Mesendoderm (in vitro differentiated cells): ENCODE measurements around the gene ARRB2.
"Not testable (repeated sequence)": the region's sequence is repeated elsewhere in the genome, so short reads cannot be mapped to it uniquely, and the experiment has no call there.

Experiments
- DNase-seq: peaks from one replicate; pipeline ENCODE4 v3.0.0; 2013
- H2AK5ac ChIP-seq: 2 replicates; pipeline ENCODE4 v1.6.1; 2013; ENCODE audit warnings: low read length, inconsistent platforms
- H2BK120ac ChIP-seq: 2 replicates; pipeline ENCODE4 v1.6.1; 2013; ENCODE audit warnings: low read depth, mild to moderate bottlenecking, low read length, moderate library complexity, mixed read lengths
- H2BK15ac ChIP-seq: replicated peaks from 2 replicates; pipeline ENCODE4 v1.6.1; 2013; ENCODE audit warnings: low read depth, mild to moderate bottlenecking, moderate library complexity
- H2BK5ac ChIP-seq: 2 replicates; pipeline ENCODE4 v1.6.1; 2013; ENCODE audit warnings: low read length, inconsistent platforms
- H3K18ac ChIP-seq: 2 replicates; pipeline ENCODE4 v1.6.1; 2013; ENCODE audit warnings: mild to moderate bottlenecking, low read length, mixed read lengths
- H3K23ac ChIP-seq: one replicate; pipeline ENCODE4 v1.6.1; 2013; ENCODE audit warnings: low read length
- H3K27ac ChIP-seq: 2 replicates; pipeline ENCODE4 v1.5.1; 2013; ENCODE audit warnings: low read depth, mild to moderate bottlenecking, inconsistent platforms, low read length, moderate library complexity
- H3K27me3 ChIP-seq: 2 replicates; pipeline ENCODE4 v1.6.1; 2013; ENCODE audit warnings: low read length, control low read depth, mild to moderate bottlenecking, inconsistent platforms; ENCODE audit not compliant: insufficient read depth, poor library complexity
- H3K36me3 ChIP-seq: 2 replicates; pipeline ENCODE4 v1.6.1; 2013; ENCODE audit warnings: low read length, inconsistent platforms; ENCODE audit not compliant: control insufficient read depth, insufficient read depth
- H3K4ac ChIP-seq: one replicate; pipeline ENCODE4 v1.6.1; 2013; ENCODE audit warnings: low read depth, mild to moderate bottlenecking, low read length, moderate library complexity
- H3K4me1 ChIP-seq: 2 replicates; pipeline ENCODE4 v1.6.1; 2013; ENCODE audit warnings: low read depth, low read length, inconsistent platforms; ENCODE audit not compliant: control insufficient read depth
- H3K4me2 ChIP-seq: 2 replicates; pipeline ENCODE4 v1.6.1; 2013; ENCODE audit warnings: low read length
- H3K4me3 ChIP-seq: 2 replicates; pipeline ENCODE4 v1.5.1; 2013; ENCODE audit warnings: mild to moderate bottlenecking, low read length
- H3K56ac ChIP-seq: one replicate; pipeline ENCODE4 v1.6.1; 2013; ENCODE audit warnings: low read length
- H3K79me1 ChIP-seq: 2 replicates; pipeline ENCODE4 v1.6.1; 2013; ENCODE audit warnings: low read length, inconsistent platforms
- H3K79me2 ChIP-seq: 2 replicates; pipeline ENCODE4 v1.6.1; 2013; ENCODE audit warnings: mild to moderate bottlenecking, low read length; ENCODE audit not compliant: control insufficient read depth, insufficient read depth
- H3K9ac ChIP-seq: 2 replicates; pipeline ENCODE4 v1.6.1; 2013; ENCODE audit warnings: low read length, inconsistent platforms
- H4K5ac ChIP-seq: one replicate; pipeline ENCODE4 v1.6.1; 2013; ENCODE audit warnings: low read length
- H4K8ac ChIP-seq: one replicate; pipeline ENCODE4 v1.6.1; 2013; ENCODE audit warnings: low read depth, mild to moderate bottlenecking, control low read depth, low read length, moderate library complexity
- WGBS: extraction: QIAGEN DNeasy Blood & Tissue Kit; methylation state at CpG from one replicate; pipeline ENCODE4 v1.1.7; 2013; ENCODE audit warnings: low lambda C conversion rate, missing lambda C conversion rate; ENCODE audit not compliant: insufficient coverage; ENCODE audit errors: extremely low coverage; 5-methylcytosine and 5-hydroxymethylcytosine counted together

The ARRB2 gene

GRCh38 chr17:4675791-4676190, 34.6 kb upstream of the ARRB2 start:
- Histone ChIP-seq H2BK15ac (no peak overlapping the region), H3K27me3 (no peaks in the 10 kb centered on the region), H3K4me2 (no peak overlapping the region), H3K4ac (no peak overlapping the region), H3K27ac (no peak overlapping the region), H3K18ac (no peak overlapping the region), H3K23ac (no peak overlapping the region), H2BK5ac (no peak overlapping the region), H3K36me3 (peaks cover 26% of the 10 kb centered on the region), H3K4me3 (no peak overlapping the region), H3K56ac (no peak overlapping the region), H4K5ac (no peak overlapping the region), H2AK5ac (no peak overlapping the region), H3K79me2 (no peaks in the 10 kb centered on the region), H3K79me1 (no peaks in the 10 kb centered on the region), H4K8ac (no peak overlapping the region), H3K4me1 (no peaks in the 10 kb centered on the region), H3K9ac (no peak overlapping the region), H2BK120ac (no peak overlapping the region)
- no peak for DNase-seq
- no CpG with 5 or more reads among the region's 10 CpGs for WGBS

DNA sequence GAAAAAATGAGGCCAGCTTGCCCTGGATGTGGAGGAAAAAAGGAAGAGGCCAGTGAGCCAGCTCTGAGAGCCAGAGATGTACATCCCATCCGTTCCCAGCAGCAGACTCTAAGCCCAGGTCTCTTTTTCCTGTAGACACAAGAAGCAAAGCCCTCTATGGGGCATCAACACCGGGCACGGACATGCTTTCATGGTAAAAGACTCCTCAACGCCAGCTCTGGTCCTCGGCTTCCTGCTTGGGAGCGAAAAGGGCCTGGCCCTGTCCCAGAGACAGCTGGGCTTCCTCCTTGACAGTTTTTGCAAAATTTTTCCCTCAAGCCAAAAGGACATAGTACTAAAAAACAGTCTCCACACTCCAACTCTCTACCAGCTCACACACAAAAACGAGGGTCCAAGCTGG, 33.6 kb upstream of the ARRB2 start:
- H2BK15ac ChIP-seq = no peak overlapping the region
- H3K56ac ChIP-seq = no peak overlapping the region
- H3K27ac ChIP-seq = no peak overlapping the region
- no peak overlapping the region for H3K9ac ChIP-seq
- no peak overlapping the region for H2AK5ac ChIP-seq
- no peaks in the 10 kb centered on the region for H3K27me3 ChIP-seq
- H3K4me2 ChIP-seq = no peak overlapping the region
- no peak overlapping the region for H3K18ac ChIP-seq
- WGBS = no CpG with 5 or more reads among the region's 7 CpGs
- H2BK120ac ChIP-seq = no peak overlapping the region
- no peak for DNase-seq
- no peaks in the 10 kb centered on the region for H3K79me1 ChIP-seq
- H3K23ac ChIP-seq = no peak overlapping the region
- no peak overlapping the region for H2BK5ac ChIP-seq
- peaks cover 27% of the 10 kb centered on the region for H3K36me3 ChIP-seq
- H4K8ac ChIP-seq = no peak overlapping the region
- H4K5ac ChIP-seq = no peak overlapping the region
- H3K4ac ChIP-seq = no peak overlapping the region
- no peaks in the 10 kb centered on the region for H3K4me1 ChIP-seq
- no peaks in the 10 kb centered on the region for H3K79me2 ChIP-seq
- H3K4me3 ChIP-seq = no peak overlapping the region

DNA sequence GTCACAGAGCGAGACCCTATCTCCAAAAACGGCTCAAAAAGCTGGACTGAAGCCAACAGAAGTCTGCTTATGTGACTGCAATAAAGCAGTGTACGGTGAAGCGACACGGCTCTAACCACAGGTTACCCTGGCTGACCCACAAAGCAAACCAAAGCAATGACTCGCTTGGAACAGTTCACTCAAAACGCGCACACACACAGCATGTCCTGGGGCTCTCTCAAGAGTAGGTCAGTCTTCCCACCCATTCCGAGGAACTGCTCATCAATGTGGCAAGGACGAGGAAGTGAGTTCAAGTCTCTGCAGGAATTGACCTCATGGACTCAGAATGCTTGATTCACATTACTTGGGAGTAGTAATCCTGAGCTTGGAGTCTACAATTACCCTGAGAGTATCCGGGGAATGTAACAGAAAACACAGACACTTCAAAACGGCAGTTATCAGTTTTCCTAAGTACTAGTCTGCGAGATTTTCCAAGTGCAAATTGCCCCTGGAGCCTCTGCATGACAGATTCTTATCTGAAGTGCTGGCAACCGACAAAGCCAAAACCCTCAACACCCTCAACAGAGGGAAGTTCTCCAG, 31.9 kb upstream of the ARRB2 start:
- Histone ChIP-seq H4K8ac (no peak overlapping the region), H3K79me1 (no peaks in the 10 kb centered on the region), H3K36me3 (peaks cover 25% of the 10 kb centered on the region), H2AK5ac (no peak overlapping the region), H3K18ac (no peak overlapping the region), H3K4me1 (no peaks in the 10 kb centered on the region), H2BK5ac (no peak overlapping the region), H3K79me2 (no peaks in the 10 kb centered on the region), H3K9ac (no peak overlapping the region), H3K4me2 (no peak overlapping the region), H2BK120ac (no peak overlapping the region), H3K23ac (no peak overlapping the region), H3K56ac (no peak overlapping the region), H3K4me3 (no peak overlapping the region), H4K5ac (no peak overlapping the region), H2BK15ac (no peak overlapping the region), H3K27me3 (no peaks in the 10 kb centered on the region), H3K4ac (no peak overlapping the region), H3K27ac (no peak overlapping the region)
- peak; percentile 70 for DNase-seq
- no CpG with 5 or more reads among the region's 14 CpGs for WGBS

DNA sequence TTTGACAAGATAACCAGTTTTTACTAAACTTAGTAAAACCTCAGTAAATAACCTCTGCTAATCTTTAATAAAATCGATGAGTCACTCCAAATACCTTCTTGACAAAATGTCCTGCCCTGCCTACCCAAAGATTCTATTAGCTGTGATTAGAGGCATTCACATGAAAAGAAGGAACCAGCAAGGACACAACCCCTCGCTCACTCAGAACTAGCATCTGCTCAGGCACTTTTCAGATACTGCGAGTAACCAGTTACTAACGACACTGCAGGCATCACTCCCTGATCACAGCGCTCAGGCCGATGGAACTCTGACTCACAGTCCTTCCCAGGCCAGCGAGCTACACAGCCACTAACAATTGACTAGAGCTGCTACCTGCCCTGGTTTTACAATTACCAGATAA, 30.8 kb upstream of the ARRB2 start:
- no peaks in the 10 kb centered on the region for H3K27me3 ChIP-seq
- no peak overlapping the region for H3K4me2 ChIP-seq
- H2BK120ac ChIP-seq = no peak overlapping the region
- peak overlapping the region; percentile 17 for H3K56ac ChIP-seq
- H3K4me3 ChIP-seq = no peak overlapping the region
- no peak overlapping the region for H4K5ac ChIP-seq
- H4K8ac ChIP-seq = no peak overlapping the region
- H3K4ac ChIP-seq = no peak overlapping the region
- no CpG with 5 or more reads among the region's 7 CpGs for WGBS
- H3K4me1 ChIP-seq = no peaks in the 10 kb centered on the region
- H3K18ac ChIP-seq = no peak overlapping the region
- H3K23ac ChIP-seq = no peak overlapping the region
- H3K9ac ChIP-seq = peak overlapping the region; percentile 13
- peaks cover 2% of the 10 kb centered on the region for H3K79me1 ChIP-seq
- H3K36me3 ChIP-seq = peaks cover 18% of the 10 kb centered on the region
- no peak overlapping the region for H2BK15ac ChIP-seq
- H2BK5ac ChIP-seq = no peak overlapping the region
- no peaks in the 10 kb centered on the region for H3K79me2 ChIP-seq
- peak; percentile 78 for DNase-seq
- H2AK5ac ChIP-seq = no peak overlapping the region
- H3K27ac ChIP-seq = no peak overlapping the region

DNA sequence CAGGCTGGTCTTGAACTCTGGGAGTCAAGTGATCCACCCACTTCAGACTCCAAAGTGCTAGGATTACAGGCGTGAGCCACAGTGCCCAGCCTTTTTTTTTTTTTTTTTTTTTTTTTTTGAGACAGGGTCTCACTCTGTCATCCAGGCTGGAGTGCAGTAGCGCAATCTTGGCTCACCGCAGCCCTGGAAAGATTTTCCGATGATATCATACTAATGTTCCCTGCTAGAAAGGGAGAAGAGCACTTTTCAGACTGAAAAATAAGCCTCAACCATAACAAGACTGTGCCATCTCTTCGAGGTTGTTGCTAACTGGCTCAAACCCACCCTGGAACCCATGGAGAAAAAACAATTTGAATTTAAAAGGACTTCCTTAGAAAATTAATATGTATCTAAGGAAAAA, 26.7 kb upstream of the ARRB2 start:
- H3K4me2 ChIP-seq, H3K27me3 ChIP-seq, H4K5ac ChIP-seq, H3K9ac ChIP-seq, H4K8ac ChIP-seq, H3K23ac ChIP-seq, H3K18ac ChIP-seq, DNase-seq, H2BK15ac ChIP-seq, H2BK5ac ChIP-seq, H3K4me3 ChIP-seq, H2BK120ac ChIP-seq, H3K4ac ChIP-seq, H3K56ac ChIP-seq, H2AK5ac ChIP-seq, H3K4me1 ChIP-seq, H3K27ac ChIP-seq: not testable (repeated sequence)
- no CpG with 5 or more reads among the region's 5 CpGs for WGBS
- H3K79me2 ChIP-seq = peaks cover 18% of the 10 kb centered on the region
- peaks cover 13% of the 10 kb centered on the region for H3K36me3 ChIP-seq
- H3K79me1 ChIP-seq = peaks cover 13% of the 10 kb centered on the region

DNA sequence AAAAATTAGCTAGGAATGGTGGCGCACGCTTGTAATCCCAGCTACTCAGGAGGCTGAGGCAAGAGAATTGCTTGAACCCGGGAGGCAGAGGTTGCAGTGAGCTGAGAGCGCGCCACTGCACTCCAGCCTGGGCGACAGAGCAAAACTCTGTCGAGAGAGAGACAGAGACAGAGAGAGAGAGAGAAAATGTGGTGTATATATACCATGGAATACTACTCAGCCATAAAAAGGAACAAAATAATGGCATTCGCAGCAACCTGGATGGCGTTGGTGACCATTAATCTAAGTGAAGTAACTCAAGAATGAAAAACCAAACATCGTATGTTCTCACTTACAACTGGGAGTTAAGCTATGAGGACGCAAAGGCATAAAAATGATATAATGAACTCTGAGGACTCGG, 20.6 kb upstream of the ARRB2 start:
- H3K23ac ChIP-seq, H3K4me1 ChIP-seq, H3K27ac ChIP-seq, H3K56ac ChIP-seq, H4K5ac ChIP-seq, H3K36me3 ChIP-seq, H3K18ac ChIP-seq, H4K8ac ChIP-seq, H3K4me3 ChIP-seq, H2BK120ac ChIP-seq, H2BK5ac ChIP-seq, H2AK5ac ChIP-seq, H3K4ac ChIP-seq, DNase-seq, H3K4me2 ChIP-seq, H3K9ac ChIP-seq, H2BK15ac ChIP-seq, H3K27me3 ChIP-seq: not testable (repeated sequence)
- Histone ChIP-seq H3K79me2 (peaks cover 56% of the 10 kb centered on the region), H3K79me1 (peaks cover 22% of the 10 kb centered on the region)
- WGBS = no CpG with 5 or more reads among the region's 12 CpGs
